Measurements from ENCODE around the gene XPO1.

- TF ChIP-seq CTCF (IDR thresholded peaks at IDR 0.05; ENCODE audit: extremely low read depth in 1 of 2, insufficient read depth in 1 of 2, low read depth in 1 of 2, low read length in 2 of 2) (no peak), POLR2A (IDR thresholded peaks at IDR 0.05; ENCODE audit: low read depth, low read length) (no peak), POLR2AphosphoS5 (IDR thresholded peaks at IDR 0.05; ENCODE audit: insufficient read depth, low read depth, low read length) (no peak), MAX (IDR thresholded peaks at IDR 0.05; ENCODE audit: insufficient read depth, insufficient read length) (no peak), MYC (IDR thresholded peaks at IDR 0.05; ENCODE audit: low read depth, low read length) (no peak), EZH2 (IDR thresholded peaks at IDR 0.05; ENCODE audit: borderline replicate concordance, low read depth, low read length, severe bottlenecking) (no peak), JUN (IDR thresholded peaks at IDR 0.05; ENCODE audit: borderline replicate concordance, insufficient read depth, insufficient read length, low read depth) (no peak)
These were observed 3.2 kb downstream of the XPO1 start for GRCh38 chr2:61534926-61535325.
